Activated naive CD8-positive, alpha-beta T cell (primary cell): ENCODE measurements around the gene C11orf42.

Experiments
- H3K27ac Mint-ChIP-seq: one replicate; pipeline ENCODE4 v1.8.0; 2021; ENCODE audit warnings: mixed read lengths
- H3K27me3 Mint-ChIP-seq: one replicate; pipeline ENCODE4 v1.8.0; 2021; ENCODE audit warnings: mixed read lengths
- H3K36me3 Mint-ChIP-seq: one replicate; pipeline ENCODE4 v1.8.0; 2021; ENCODE audit warnings: mixed read lengths
- H3K4me1 Mint-ChIP-seq: one replicate; pipeline ENCODE4 v1.8.0; 2021; ENCODE audit warnings: low read depth, mixed read lengths
- H3K4me3 Mint-ChIP-seq: one replicate; pipeline ENCODE4 v1.8.0; 2021; ENCODE audit warnings: mild to moderate bottlenecking, mixed read lengths
- H3K9me3 Mint-ChIP-seq: one replicate; pipeline ENCODE4 v1.8.0; 2021; ENCODE audit warnings: low read depth, mixed read lengths

The C11orf42 gene

GRCh38 chr11:6258141-6258540 is 52.8 kb downstream of the C11orf42 start:
- Mint-ChIP-seq H3K36me3 (no peaks in the 10 kb centered on the region), H3K4me1 (peaks cover 8% of the 10 kb centered on the region), H3K27ac (no peak overlapping the region), H3K9me3 (no peaks in the 10 kb centered on the region), H3K4me3 (peak overlapping the region; percentile 76), H3K27me3 (peaks cover 5% of the 10 kb centered on the region)

GRCh38 chr11:6258571-6259081 is 53.3 kb downstream of the C11orf42 start:
- peaks cover 8% of the 10 kb centered on the region for H3K4me1 Mint-ChIP-seq

GRCh38 chr11:6260207-6260726 is 54.9 kb downstream of the C11orf42 start:
- H3K27ac Mint-ChIP-seq, result no peak overlapping the region
- H3K36me3 Mint-ChIP-seq, result no peaks in the 10 kb centered on the region
- no peaks in the 10 kb centered on the region for H3K9me3 Mint-ChIP-seq
- no peak overlapping the region for H3K4me3 Mint-ChIP-seq
- H3K27me3 Mint-ChIP-seq, result peaks cover 15% of the 10 kb centered on the region
- H3K4me1 Mint-ChIP-seq, result peaks cover 8% of the 10 kb centered on the region

More at GRCh38 chr11:6258571-6259081, 53.3 kb downstream of the C11orf42 start:
- no peak overlapping the region for H3K27ac Mint-ChIP-seq
- peaks cover 5% of the 10 kb centered on the region for H3K27me3 Mint-ChIP-seq
- peak overlapping the region; percentile 76 for H3K4me3 Mint-ChIP-seq
- no peaks in the 10 kb centered on the region for H3K36me3 Mint-ChIP-seq
- no peaks in the 10 kb centered on the region for H3K9me3 Mint-ChIP-seq
